Caco-2 (cell line): ENCODE measurements around the gene ADGRB3. TPM values are rescaled to one million over a fixed set of nuclear protein-coding genes. Genes with fewer than 3 reads are reported as not detected.

Experiments used
- BruUV-seq: library from RNA; stranded (reverse); fragments of 400-500 nt; replicated peaks from 2 replicates; lab custom pipeline; 2021; lab: Mats Ljungman, UMichigan
- CTCF ChIA-PET: fragments of 300-600 bp; sonication (Branson Sonifier 250); formaldehyde crosslinking; loops from one replicate; lab custom pipeline; 2022; ENCODE audit warnings: antibody characterized with exemption; lab: Charles Lee
- POLR2A ChIA-PET: fragments of 300-600 bp; sonication (Branson Sonifier 250); formaldehyde crosslinking; loops from one replicate; lab custom pipeline; 2022; ENCODE audit warnings: antibody characterized with exemption; lab: Charles Lee
- DNase-seq, 2 experiments: peaks; one replicate each; pipeline versions ENCODE4 v3.0.0 to v3.0.0-alpha.2; 2020 to 2022
- H3K27me3 ChIP-seq: replicated peaks from 2 replicates; pipeline ENCODE4 v1.6.0; 2011; ENCODE audit warnings: low read length; ENCODE audit not compliant: control insufficient read depth, insufficient read depth
- H3K36me3 ChIP-seq: 2 replicates; pipeline ENCODE4 v1.5.1; 2011; ENCODE audit warnings: low read length; ENCODE audit not compliant: control insufficient read depth, insufficient read depth
- H3K4me1 ChIP-seq: fragments of 250-450 bp; sonication (Bioruptor Pico); 2 replicates; pipeline ENCODE4 v1.5.1; 2020; ENCODE audit warnings: mild to moderate bottlenecking
- H3K4me3 ChIP-seq: 2 replicates; pipeline ENCODE4 v1.5.1; 2011; ENCODE audit warnings: low read depth, mild to moderate bottlenecking, control low read depth, low read length
- H3K9me3 ChIP-seq: fragments of 250-450 bp; sonication (Bioruptor Pico); 2 replicates; pipeline ENCODE4 v1.5.1; 2020; ENCODE audit warnings: mild to moderate bottlenecking, moderate library complexity
- H3K27ac Mint-ChIP-seq: one replicate; pipeline ENCODE4 v1.8.0; 2022; ENCODE audit warnings: mixed read lengths; ENCODE audit not compliant: unreplicated experiment
- H3K27me3 Mint-ChIP-seq: one replicate; pipeline ENCODE4 v1.8.0; 2022; ENCODE audit warnings: mixed read lengths; ENCODE audit not compliant: insufficient read depth, unreplicated experiment
- H3K36me3 Mint-ChIP-seq: one replicate; pipeline ENCODE4 v1.8.0; 2022; ENCODE audit warnings: mild to moderate bottlenecking, mixed read lengths; ENCODE audit not compliant: insufficient read depth, unreplicated experiment
- H3K4me1 Mint-ChIP-seq: one replicate; pipeline ENCODE4 v1.8.0; 2022; ENCODE audit warnings: low read depth, mixed read lengths; ENCODE audit not compliant: unreplicated experiment
- H3K4me3 Mint-ChIP-seq: one replicate; pipeline ENCODE4 v1.8.0; 2022; ENCODE audit warnings: mild to moderate bottlenecking, moderate library complexity, mixed read lengths; ENCODE audit not compliant: unreplicated experiment
- H3K9me3 Mint-ChIP-seq: one replicate; pipeline ENCODE4 v1.8.0; 2022; ENCODE audit warnings: mixed read lengths; ENCODE audit not compliant: unreplicated experiment
- CTCF ChIP-seq, 2 experiments: fragments of 200-600 bp in 1 of 2; IDR thresholded peaks; 1 replicate in 1 of 2; 2 replicates in 1 of 2; pipeline versions ENCODE4 v1.5.1 to v1.8.0; 2011 to 2022; ENCODE audit warnings: antibody characterized with exemption in 1 of 2, control low read depth in 1 of 2, inconsistent platforms in 1 of 2, low read depth in 1 of 2, low read length in 1 of 2, mild to moderate bottlenecking in 1 of 2, moderate library complexity in 1 of 2; ENCODE audit not compliant: insufficient read depth in 1 of 2, severe bottlenecking in 1 of 2, unreplicated experiment in 1 of 2
- intact Hi-C: fragments of 100-400 bp; cut with micrococcal nuclease; formaldehyde crosslinking; loops from one replicate; pipeline ENCODE4 v1.10.0; 2022; ENCODE audit not compliant: unreplicated experiment
- total RNA-seq: library from RNA; stranded (reverse); gene quantifications from 2 replicates; pipeline ENCODE4 v1.2.3, GENCODE V29; 2022

Gene ADGRB3
- total RNA-seq, 1 experiment from 2014 or later = 0.18 TPM

- no peaks in the 10 kb centered on the region for H3K27me3 ChIP-seq
- intact Hi-C loops = no loop called here
- H3K9me3 ChIP-seq = no peaks in the 10 kb centered on the region
- H3K4me1 Mint-ChIP-seq = no peaks in the 10 kb centered on the region
- H3K36me3 ChIP-seq = no peaks in the 10 kb centered on the region
- DNase-seq = no peak
- no peak overlapping the region for H3K4me3 ChIP-seq
- no peaks in the 10 kb centered on the region for H3K4me1 ChIP-seq
- TF ChIP-seq CTCF (IDR thresholded peaks at IDR 0.05; ENCODE audit: insufficient read depth in 1 of 2, low read depth in 1 of 2, low read length in 1 of 2, severe bottlenecking in 1 of 2, unreplicated experiment in 1 of 2) = no peak
- no peaks in the 10 kb centered on the region for H3K27me3 Mint-ChIP-seq
- no peaks in the 10 kb centered on the region for H3K36me3 Mint-ChIP-seq
- BruUV-seq = no TSS peak
- H3K4me3 Mint-ChIP-seq = no peak overlapping the region
- no peak overlapping the region for H3K27ac Mint-ChIP-seq
- CTCF ChIA-PET = no interaction called here
- H3K9me3 Mint-ChIP-seq = no peaks in the 10 kb centered on the region
- POLR2A ChIA-PET = no interaction called here
These were observed 773.8 kb downstream of the ADGRB3 start for GRCh38 chr6:69408886-69409285.

DNA sequence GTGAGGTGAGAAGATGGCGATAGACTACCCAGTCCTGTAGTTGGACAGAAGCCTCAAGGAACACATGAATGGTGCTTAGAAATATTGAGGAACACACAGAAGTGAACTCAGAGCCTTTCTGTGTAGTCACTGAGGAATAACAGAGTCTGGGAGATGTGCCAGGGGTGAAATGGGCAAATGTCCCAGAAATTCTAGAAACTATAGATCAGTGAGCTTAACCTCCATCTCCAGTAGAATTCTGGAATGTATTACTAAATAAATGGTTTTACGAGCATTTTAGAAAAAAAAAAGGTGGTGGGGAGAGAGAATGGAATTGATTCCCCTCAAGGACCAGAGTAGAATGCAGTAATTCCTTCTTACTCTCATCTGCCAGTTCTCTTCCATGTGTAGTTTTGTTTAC, 781.7 kb downstream of the ADGRB3 start:
- intact Hi-C loops = no loop called here
- no peak overlapping the region for H3K4me3 Mint-ChIP-seq
- CTCF ChIA-PET = no interaction called here

DNA sequence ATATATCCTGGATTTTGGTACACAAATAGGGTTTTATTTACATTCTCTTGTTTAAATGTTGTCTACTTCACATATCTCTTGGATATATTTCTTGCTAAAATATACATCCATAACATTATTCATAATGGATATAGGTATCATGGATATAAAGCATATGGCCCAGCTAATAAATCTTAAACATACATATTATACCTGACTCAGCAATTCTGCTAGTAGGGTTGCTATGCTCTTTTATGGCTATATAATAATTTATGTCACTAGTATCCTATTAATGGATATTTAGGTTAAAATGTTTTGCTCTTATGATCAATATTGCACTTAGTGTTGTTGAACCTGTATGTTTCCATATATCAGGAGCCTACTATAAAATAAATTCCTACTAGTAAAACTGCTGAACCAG, 786.2 kb downstream of the ADGRB3 start:
- no TSS peak for BruUV-seq
- Mint-ChIP-seq H3K27ac (no peak overlapping the region), H3K4me3 (no peak overlapping the region), H3K4me1 (no peaks in the 10 kb centered on the region), H3K36me3 (no peaks in the 10 kb centered on the region), H3K9me3 (no peaks in the 10 kb centered on the region), H3K27me3 (peaks cover 3% of the 10 kb centered on the region)
- TF ChIP-seq CTCF (IDR thresholded peaks at IDR 0.05; ENCODE audit: insufficient read depth in 1 of 2, low read depth in 1 of 2, low read length in 1 of 2, severe bottlenecking in 1 of 2, unreplicated experiment in 1 of 2) = no peak
- Histone ChIP-seq H3K27me3 (no peaks in the 10 kb centered on the region), H3K36me3 (no peaks in the 10 kb centered on the region), H3K4me3 (no peak overlapping the region), H3K9me3 (no peaks in the 10 kb centered on the region), H3K4me1 (no peaks in the 10 kb centered on the region)
- DNase-seq = no peak
- ChIA-PET CTCF (no interaction called here), POLR2A (no interaction called here)
- intact Hi-C loops = no loop called here

More for the DNA sequence above, 781.7 kb downstream of the ADGRB3 start:
- H3K27me3 Mint-ChIP-seq = no peaks in the 10 kb centered on the region
- no peaks in the 10 kb centered on the region for H3K4me1 Mint-ChIP-seq
- no peak for TF ChIP-seq CTCF (IDR thresholded peaks at IDR 0.05; ENCODE audit: insufficient read depth in 1 of 2, low read depth in 1 of 2, low read length in 1 of 2, severe bottlenecking in 1 of 2, unreplicated experiment in 1 of 2)
- H3K36me3 Mint-ChIP-seq = no peaks in the 10 kb centered on the region
- no TSS peak for BruUV-seq
- H3K27me3 ChIP-seq = no peaks in the 10 kb centered on the region
- no peaks in the 10 kb centered on the region for H3K9me3 Mint-ChIP-seq
- no peak overlapping the region for H3K27ac Mint-ChIP-seq
- H3K36me3 ChIP-seq = no peaks in the 10 kb centered on the region
- no peaks in the 10 kb centered on the region for H3K4me1 ChIP-seq
- H3K4me3 ChIP-seq = no peak overlapping the region
- H3K9me3 ChIP-seq = no peaks in the 10 kb centered on the region
- DNase-seq = no peak
- POLR2A ChIA-PET = no interaction called here
